HG03575 (cell line): ENCODE measurements around the gene TMEM41A.
A peak's percentile ranks its signal among the peaks of the same experiment; 100 is the strongest.

ENCODE experiments used
- ATAC-seq: cut with Tn5 transposase; IDR thresholded peaks from one replicate; pipeline ENCODE4 v1.9.1; 2021; ENCODE audit not compliant: unreplicated experiment, insufficient number of reproducible peaks, low FRiP score; ENCODE audit errors: extremely low read depth

Gene TMEM41A

GRCh38 chr3:185498503-185499396, at the start of gene TMEM41A:
TSS of gene TMEM41A (minus strand) at chr3:185499035. CDS start at chr3:185498961, 74 bp downstream.
- ATAC-seq, result peak; percentile 62

- ATAC-seq, result no peak
Observed at GRCh38 chr3:185540695-185541094, 41.9 kb upstream of the TMEM41A start.

- no peak for ATAC-seq
Observed at GRCh38 chr3:185539934-185540333, 41.1 kb upstream of the TMEM41A start.

GRCh38 chr3:185537369-185537970, 38.6 kb upstream of the TMEM41A start:
- ATAC-seq, result peak; percentile 94

- no peak for ATAC-seq
Observed at GRCh38 chr3:185534511-185534910, 35.7 kb upstream of the TMEM41A start.

- no peak for ATAC-seq
Observed at GRCh38 chr3:185532901-185533300, 34.1 kb upstream of the TMEM41A start.

GRCh38 chr3:185530856-185531255, 32.0 kb upstream of the TMEM41A start:
- no peak for ATAC-seq

GRCh38 chr3:185528532-185528931, 29.7 kb upstream of the TMEM41A start:
- no peak for ATAC-seq

GRCh38 chr3:185527364-185527763, 28.5 kb upstream of the TMEM41A start:
- ATAC-seq, result no peak

GRCh38 chr3:185526349-185526951, 27.6 kb upstream of the TMEM41A start:
- ATAC-seq, result no peak

GRCh38 chr3:185521349-185522138, 22.7 kb upstream of the TMEM41A start:
- no peak for ATAC-seq

- ATAC-seq, result no peak
Observed at GRCh38 chr3:185519021-185519420, 20.2 kb upstream of the TMEM41A start.

GRCh38 chr3:185517387-185518130, 18.7 kb upstream of the TMEM41A start:
- no peak for ATAC-seq

GRCh38 chr3:185511711-185512110, 12.9 kb upstream of the TMEM41A start:
- no peak for ATAC-seq

- ATAC-seq, result no peak
Observed at GRCh38 chr3:185508335-185508991, 9.6 kb upstream of the TMEM41A start.

- ATAC-seq, result no peak
Observed at GRCh38 chr3:185507883-185508282, 9.0 kb upstream of the TMEM41A start.

- no peak for ATAC-seq
Observed at GRCh38 chr3:185504636-185505035, 5.8 kb upstream of the TMEM41A start.

GRCh38 chr3:185503521-185503920, 4.7 kb upstream of the TMEM41A start:
- ATAC-seq, result no peak
